Brain pericyte (primary cell): Measurements from ENCODE around the gene ADRA2B.

ENCODE experiments used
- DNase-seq: peaks from one replicate; pipeline ENCODE4 v3.0.0-alpha.2; 2012; ENCODE audit warnings: low read depth, low spot score

The ADRA2B gene

GRCh38 chr2:96105152-96105915, 11.0 kb downstream of the ADRA2B start:
- no peak for DNase-seq

- no peak for DNase-seq
These were observed 11.9 kb downstream of the ADRA2B start for GRCh38 chr2:96104487-96104861.

- no peak for DNase-seq
These were observed 12.4 kb downstream of the ADRA2B start for GRCh38 chr2:96103761-96104486.

- no peak for DNase-seq
These were observed 13.2 kb downstream of the ADRA2B start for GRCh38 chr2:96103187-96103601.

- DNase-seq = no peak
These were observed 13.7 kb downstream of the ADRA2B start for GRCh38 chr2:96102596-96103186.

GRCh38 chr2:96100893-96101304, 15.5 kb downstream of the ADRA2B start:
- no peak for DNase-seq

GRCh38 chr2:96099861-96100798, 16.2 kb downstream of the ADRA2B start:
- DNase-seq = no peak

- no peak for DNase-seq
These were observed 17.3 kb downstream of the ADRA2B start for GRCh38 chr2:96098900-96099590.

GRCh38 chr2:96097951-96098823, 18.2 kb downstream of the ADRA2B start:
- DNase-seq = no peak

GRCh38 chr2:96097441-96097840, 18.9 kb downstream of the ADRA2B start:
- DNase-seq = no peak

- no peak for DNase-seq
These were observed 21.2 kb downstream of the ADRA2B start for GRCh38 chr2:96095116-96095636.

GRCh38 chr2:96093528-96093927, 22.8 kb downstream of the ADRA2B start:
- DNase-seq = no peak

- DNase-seq = no peak
These were observed 23.4 kb downstream of the ADRA2B start for GRCh38 chr2:96092951-96093350.

- no peak for DNase-seq
These were observed 23.8 kb downstream of the ADRA2B start for GRCh38 chr2:96092573-96092877.

GRCh38 chr2:96091711-96092572, 24.4 kb downstream of the ADRA2B start:
- DNase-seq = no peak

GRCh38 chr2:96091141-96091710, 25.1 kb downstream of the ADRA2B start:
- DNase-seq = no peak

GRCh38 chr2:96090196-96090926, 26.0 kb downstream of the ADRA2B start:
- no peak for DNase-seq
